DOHH2 (cell line): ENCODE data around the gene ST6GAL1.

Experiments used
- H3F3A ChIP-seq: fragments of 200-600 bp; sonication (generic), shearing (Covaris generic); 2 replicates; pipeline ENCODE4 v1.6.0; 2016; ENCODE audit warnings: antibody characterized with exemption, mild to moderate bottlenecking; ENCODE audit not compliant: control insufficient read depth, insufficient read depth
- H3K27ac ChIP-seq: fragments of 200-600 bp; sonication (generic); 2 replicates; pipeline ENCODE4 v1.5.1; 2014; ENCODE audit warnings: low read depth, mild to moderate bottlenecking, low read length, moderate library complexity
- H3K27me3 ChIP-seq: fragments of 200-600 bp; sonication (generic); 2 replicates; pipeline ENCODE4 v1.6.1; 2014; ENCODE audit warnings: mild to moderate bottlenecking, low read length, mixed read lengths; ENCODE audit not compliant: control insufficient read depth
- H3K36me3 ChIP-seq: fragments of 200-600 bp; sonication (generic); 2 replicates; pipeline ENCODE4 v1.6.1; 2014; ENCODE audit warnings: mild to moderate bottlenecking, low read length, moderate library complexity, mixed read lengths; ENCODE audit not compliant: control insufficient read depth
- H3K4me1 ChIP-seq: fragments of 200-600 bp; sonication (generic); 2 replicates; pipeline ENCODE4 v1.6.1; 2014; ENCODE audit warnings: mild to moderate bottlenecking, low read length, mixed read lengths; ENCODE audit not compliant: control insufficient read depth
- H3K4me2 ChIP-seq: fragments of 200-600 bp; sonication (generic); 2 replicates; pipeline ENCODE4 v1.6.0; 2014; ENCODE audit warnings: mild to moderate bottlenecking, low read length, moderate library complexity
- H3K4me3 ChIP-seq: fragments of 200-600 bp; sonication (generic); 2 replicates; pipeline ENCODE4 v1.5.1; 2014; ENCODE audit warnings: mild to moderate bottlenecking, low read length, mixed read lengths
- H3K79me2 ChIP-seq: fragments of 200-600 bp; sonication (generic); 2 replicates; pipeline ENCODE4 v1.6.1; 2014; ENCODE audit warnings: mild to moderate bottlenecking, low read length, mixed read lengths; ENCODE audit not compliant: control insufficient read depth
- H3K9me2 ChIP-seq: fragments of 200-600 bp; sonication (generic); replicated peaks from 2 replicates; pipeline ENCODE4 v1.6.1; 2014; ENCODE audit warnings: mild to moderate bottlenecking, low read length, mixed read lengths; ENCODE audit not compliant: control insufficient read depth
- H3K9me3 ChIP-seq: fragments of 200-600 bp; sonication (generic); 2 replicates; pipeline ENCODE4 v1.6.1; 2014; ENCODE audit warnings: antibody characterized with exemption, low read length, mixed read lengths; ENCODE audit not compliant: control insufficient read depth, insufficient read depth
- H4K20me1 ChIP-seq: fragments of 200-600 bp; sonication (generic); 2 replicates; pipeline ENCODE4 v1.6.0; 2014; ENCODE audit warnings: low read depth, mild to moderate bottlenecking, antibody characterized with exemption, low read length, moderate library complexity; ENCODE audit not compliant: control insufficient read depth, insufficient read depth
- CTCF ChIP-seq: fragments of 200-600 bp; sonication (generic); IDR thresholded peaks from one replicate; pipeline ENCODE4 v1.5.1; 2014; ENCODE audit warnings: antibody characterized with exemption, mild to moderate bottlenecking, low read depth, low read length; ENCODE audit not compliant: poor library complexity, severe bottlenecking
- EZH2phosphoT487 ChIP-seq: fragments of 200-600 bp; sonication (generic); IDR thresholded peaks from 2 replicates; pipeline ENCODE4 v1.6.1; 2017; ENCODE audit warnings: borderline replicate concordance, mild to moderate bottlenecking, antibody characterized with exemption, low read length, moderate library complexity, mixed read lengths

The ST6GAL1 gene

DNA sequence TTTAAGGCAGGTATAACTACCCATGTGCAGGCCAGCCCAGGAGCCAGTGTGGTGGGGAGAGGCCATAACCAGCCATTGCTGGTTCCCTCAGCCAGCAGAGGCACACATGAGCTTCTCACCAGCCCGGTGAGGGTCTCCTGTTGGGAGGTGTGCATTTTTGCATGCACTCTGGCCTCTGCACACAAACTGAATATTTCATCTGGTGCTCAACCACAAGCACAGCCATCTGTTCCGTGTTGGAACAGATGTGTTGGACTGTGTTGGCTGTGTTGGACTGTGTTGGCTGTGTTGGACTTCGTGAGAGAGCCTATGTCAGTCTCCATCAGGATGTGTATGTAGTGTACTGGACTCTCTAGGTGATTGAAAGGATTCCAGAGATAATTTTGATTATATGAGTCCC, 141.8 kb downstream of the ST6GAL1 start:
- peak overlapping the region; percentile 88 for H3K4me2 ChIP-seq
- H3K4me3 ChIP-seq: peak overlapping the region; percentile 69
- no peak for TF ChIP-seq EZH2phosphoT487
- peak; percentile 51 for TF ChIP-seq CTCF
- peaks cover 66% of the 10 kb centered on the region for H3K79me2 ChIP-seq
- H3K9me3 ChIP-seq: no peaks in the 10 kb centered on the region
- peaks cover 96% of the 10 kb centered on the region for H3K36me3 ChIP-seq
- H3K9me2 ChIP-seq: no peaks in the 10 kb centered on the region
- H3K27ac ChIP-seq: peak overlapping the region; percentile 98
- peaks cover 56% of the 10 kb centered on the region for H3F3A ChIP-seq
- peaks cover 73% of the 10 kb centered on the region for H3K4me1 ChIP-seq
- H3K27me3 ChIP-seq: no peaks in the 10 kb centered on the region
- no peaks in the 10 kb centered on the region for H4K20me1 ChIP-seq

GRCh38 chr3:187072511-187072910, 142.2 kb downstream of the ST6GAL1 start:
- Histone ChIP-seq H3K4me2 (peak overlapping the region; percentile 88), H3K9me3 (no peaks in the 10 kb centered on the region), H3K4me3 (peak overlapping the region; percentile 69), H3K36me3 (peaks cover 97% of the 10 kb centered on the region), H3K9me2 (no peaks in the 10 kb centered on the region), H3K79me2 (peaks cover 62% of the 10 kb centered on the region), H4K20me1 (no peaks in the 10 kb centered on the region), H3K4me1 (peaks cover 68% of the 10 kb centered on the region), H3K27ac (peak overlapping the region; percentile 98), H3F3A (peaks cover 56% of the 10 kb centered on the region), H3K27me3 (no peaks in the 10 kb centered on the region)
- no peak for TF ChIP-seq EZH2phosphoT487

- Histone ChIP-seq H3K4me1 (peaks cover 57% of the 10 kb centered on the region), H3K27me3 (no peaks in the 10 kb centered on the region), H4K20me1 (no peaks in the 10 kb centered on the region), H3K4me2 (peak overlapping the region; percentile 88), H3K27ac (peak overlapping the region; percentile 98), H3K9me3 (no peaks in the 10 kb centered on the region), H3K79me2 (peaks cover 51% of the 10 kb centered on the region), H3F3A (peaks cover 62% of the 10 kb centered on the region), H3K36me3 (peaks cover 95% of the 10 kb centered on the region), H3K9me2 (no peaks in the 10 kb centered on the region), H3K4me3 (peak overlapping the region; percentile 69)
- TF ChIP-seq EZH2phosphoT487 (no peak), CTCF (no peak)
These were observed 143.3 kb downstream of the ST6GAL1 start for GRCh38 chr3:187073581-187074098.

DNA sequence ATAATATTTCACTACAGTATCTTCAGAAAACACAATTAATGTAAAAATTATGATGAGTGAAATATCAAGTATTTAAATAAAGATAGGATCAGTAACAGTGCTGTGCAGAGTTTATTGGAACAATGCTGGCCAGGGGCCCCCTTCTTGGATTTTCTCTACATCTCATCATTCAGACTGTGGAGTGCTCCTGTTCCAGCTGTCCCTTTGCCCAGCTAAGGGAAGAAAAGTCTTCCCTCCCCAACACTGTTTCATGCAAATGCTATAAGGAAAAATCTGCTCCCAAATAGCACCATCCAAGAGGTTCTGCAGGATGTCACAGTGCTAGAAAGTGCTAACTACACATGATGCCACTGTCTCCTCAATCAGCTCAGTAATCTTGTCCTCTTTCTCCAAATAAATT, 144.5 kb downstream of the ST6GAL1 start:
- TF ChIP-seq CTCF (no peak), EZH2phosphoT487 (no peak)
- no peaks in the 10 kb centered on the region for H3K9me3 ChIP-seq
- H3K4me3 ChIP-seq: no peak overlapping the region
- H3K9me2 ChIP-seq: no peaks in the 10 kb centered on the region
- no peak overlapping the region for H3K4me2 ChIP-seq
- H3F3A ChIP-seq: peaks cover 66% of the 10 kb centered on the region
- no peaks in the 10 kb centered on the region for H4K20me1 ChIP-seq
- peaks cover 39% of the 10 kb centered on the region for H3K79me2 ChIP-seq
- no peak overlapping the region for H3K27ac ChIP-seq
- no peaks in the 10 kb centered on the region for H3K27me3 ChIP-seq
- H3K4me1 ChIP-seq: peaks cover 45% of the 10 kb centered on the region
- H3K36me3 ChIP-seq: peaks cover 89% of the 10 kb centered on the region
